Measurements from ENCODE around the gene GALNT8. TPM values are rescaled to one million over a fixed set of nuclear protein-coding genes. Genes with fewer than 3 reads are reported as not detected.
"Not testable (repeated sequence)": the region's sequence is repeated elsewhere in the genome, so short reads cannot be mapped to it uniquely, and the experiment has no call there.

GALNT8 gene
- total RNA-seq, 4 donors from 2014 or later = 0.39 to 1.8 (median 0.95) TPM

- intact Hi-C loops (cut with DNase I; ENCODE audit: low total_unique reads) = no loop called here
- 87 to 88% methylated on average over 6 of the region's 6 CpGs for WGBS, 2 donors
- H3K4me3 ChIP-seq (ENCODE audit: low read depth, poor library complexity, severe bottlenecking) = no peak overlapping the region
- TF ChIP-seq CTCF (IDR thresholded peaks at IDR 0.05) (no peak), POLR2A (IDR thresholded peaks at IDR 0.05) (no peak)
- no peak for DNase-seq (ENCODE audit: low spot score in 2 of 2)
Observed at GRCh38 chr12:4745249-4745648, 25.0 kb downstream of the GALNT8 start.

- H3K4me3 ChIP-seq (ENCODE audit: low read depth, poor library complexity, severe bottlenecking); DNase-seq (ENCODE audit: low spot score in 2 of 2); intact Hi-C loops (cut with DNase I; ENCODE audit: low total_unique reads): not testable (repeated sequence)
- WGBS, 2 donors = 89 to 90% methylated on average over 1 of the region's 1 CpG
Observed at GRCh38 chr12:4751654-4752053, 31.5 kb downstream of the GALNT8 start.

- 88 to 90% methylated on average over 7 of the region's 7 CpGs for WGBS, 2 donors
- no peak for TF ChIP-seq CTCF (IDR thresholded peaks at IDR 0.05)
- no peak for TF ChIP-seq POLR2A (IDR thresholded peaks at IDR 0.05)
- H3K4me3 ChIP-seq (ENCODE audit: low read depth, poor library complexity, severe bottlenecking) = no peak overlapping the region
- intact Hi-C loops (cut with DNase I; ENCODE audit: low total_unique reads) = no loop called here
- no peak for DNase-seq (ENCODE audit: low spot score in 2 of 2)
Observed at GRCh38 chr12:4762773-4763172, 42.6 kb downstream of the GALNT8 start.

GRCh38 chr12:4763549-4763948 lies 43.3 kb downstream of the GALNT8 start:
- TF ChIP-seq CTCF (IDR thresholded peaks at IDR 0.05) = no peak
- TF ChIP-seq POLR2A (IDR thresholded peaks at IDR 0.05) = no peak
- 30 to 32% methylated on average over 18 of the region's 18 CpGs for WGBS, 2 donors
- intact Hi-C loops (cut with DNase I; ENCODE audit: low total_unique reads) = no loop called here
- DNase-seq (ENCODE audit: low spot score in 2 of 2) = no peak
- no peak overlapping the region for H3K4me3 ChIP-seq (ENCODE audit: low read depth, poor library complexity, severe bottlenecking)

GRCh38 chr12:4766445-4766844 lies 46.2 kb downstream of the GALNT8 start:
- TF ChIP-seq POLR2A (IDR thresholded peaks at IDR 0.05) (no peak), CTCF (IDR thresholded peaks at IDR 0.05) (no peak)
- H3K4me3 ChIP-seq (ENCODE audit: low read depth, poor library complexity, severe bottlenecking) = no peak overlapping the region
- 69 to 74% methylated on average over 6 of the region's 6 CpGs for WGBS, 2 donors
- intact Hi-C loops (cut with DNase I; ENCODE audit: low total_unique reads) = no loop called here
- DNase-seq (ENCODE audit: low spot score in 2 of 2) = peak in 1 of 2 donors; percentile 29

- intact Hi-C loops (cut with DNase I; ENCODE audit: low total_unique reads) = no loop called here
- 79 to 89% methylated on average over 2 of the region's 2 CpGs for WGBS, 2 donors
- no peak for DNase-seq (ENCODE audit: low spot score in 2 of 2)
- TF ChIP-seq POLR2A (IDR thresholded peaks at IDR 0.05) = no peak
- no peak for TF ChIP-seq CTCF (IDR thresholded peaks at IDR 0.05)
- H3K4me3 ChIP-seq (ENCODE audit: low read depth, poor library complexity, severe bottlenecking) = no peak overlapping the region
Observed at GRCh38 chr12:4767186-4767585, 47.0 kb downstream of the GALNT8 start.
